Stomach (tissue), 9 donors: ENCODE data around the gene PRKCD. TPM values are rescaled to one million over a fixed set of nuclear protein-coding genes. Genes with fewer than 3 reads are reported as not detected.

Source experiments
- DNase-seq, 2 donors: peaks; one replicate each; pipeline versions ENCODE4 v3.0.0 to v3.0.0-alpha.2; 2013 to 2019
- H3K27ac ChIP-seq, 5 donors: fragments of 200-600 bp in 4 of 5; sonication (generic) in 4 of 5; one replicate each; pipeline ENCODE4 v1.5.1; 2013 to 2019; ENCODE audit warnings: mild to moderate bottlenecking in 1 of 5, moderate library complexity in 1 of 5
- H3K27me3 ChIP-seq, 3 donors: fragments of 200-600 bp; sonication (generic); one replicate each; pipeline ENCODE4 v1.5.1; 2017 to 2019; ENCODE audit warnings: mixed run types in 1 of 3
- H3K36me3 ChIP-seq, 4 donors: fragments of 200-600 bp; sonication (generic); 1 replicate in 3 of 4; 2 replicates in 1 of 4; pipeline ENCODE4 v1.5.1; 2016 to 2019
- H3K4me1 ChIP-seq, 4 donors: fragments of 200-600 bp; sonication (generic); one replicate each; pipeline ENCODE4 v1.5.1; 2016 to 2019
- H3K4me3 ChIP-seq, 4 donors: fragments of 200-600 bp; sonication (generic) in 3 of 4; one replicate each; pipeline ENCODE4 v1.5.1; 2016 to 2019; ENCODE audit warnings: mild to moderate bottlenecking in 1 of 4
- H3K9me3 ChIP-seq, 4 donors: fragments of 200-600 bp; sonication (generic); one replicate each; pipeline ENCODE4 v1.5.1; 2016 to 2019
- EP300 ChIP-seq: sonication (generic); formaldehyde crosslinking; IDR thresholded peaks from one replicate; pipeline ENCODE4 v1.6.1; 2017; ENCODE audit warnings: antibody characterized with exemption
- POLR2A ChIP-seq, 4 donors: fragments of 450-650 bp; IDR thresholded peaks; one replicate each; pipeline ENCODE4 v1.6.1; 2016; ENCODE audit warnings: antibody characterized with exemption in 4 of 4, control low read depth in 2 of 4, mild to moderate bottlenecking in 1 of 4, moderate library complexity in 1 of 4
- POLR2AphosphoS5 ChIP-seq, 3 donors: sonication (generic); formaldehyde crosslinking; IDR thresholded peaks; one replicate each; pipeline ENCODE4 v1.6.1; 2016; ENCODE audit warnings: antibody characterized with exemption in 3 of 3
- WGBS, 5 donors: extraction: QIAGEN DNeasy Blood & Tissue Kit in 3 of 5; methylation state at CpG; one replicate each; pipeline versions ENCODE4 v1.1.5 to v1.1.7; 2013 to 2018; 5-methylcytosine and 5-hydroxymethylcytosine counted together
- intact Hi-C: fragments of 100-400 bp; cut with DNase I; formaldehyde crosslinking; loops from one replicate; pipeline ENCODE4 v1.15.1; 2023; ENCODE audit warnings: low total_unique reads
- polyA plus RNA-seq, 3 donors: library from polyadenylated mRNA; stranded (reverse); fragments of 200-250 nt; gene quantifications; one replicate each; pipeline ENCODE4 v1.2.3, GENCODE V29; 2013
- total RNA-seq, 5 donors: library from RNA; depleted of rRNA; stranded (reverse); fragments of >200 nt; gene quantifications; one replicate each; pipeline versions ENCODE4 v1.1.0 to v1.2.3, GENCODE V29; 2014 to 2016
- TF ChIP-seq, protein P1 (sequence below), 7 experiments: fragments of 450-650 bp in 4 of 7; fragments of 200-600 bp in 3 of 7; sonication (generic) in 3 of 7; IDR thresholded peaks; one replicate each; pipeline ENCODE4 v1.5.1; 2016 to 2019; ENCODE audit warnings: antibody characterized with exemption in 7 of 7, control low read depth in 2 of 7, mild to moderate bottlenecking in 1 of 7
- donor health status: healthy with polysubstance abuse.
- donor health status: Bipolar disorder and iron deficiency.
- donor health status: healthy.

The PRKCD gene
- total and polyA plus RNA-seq, 8 donors = 15.6 to 117 (median 37.2) TPM

DNA sequence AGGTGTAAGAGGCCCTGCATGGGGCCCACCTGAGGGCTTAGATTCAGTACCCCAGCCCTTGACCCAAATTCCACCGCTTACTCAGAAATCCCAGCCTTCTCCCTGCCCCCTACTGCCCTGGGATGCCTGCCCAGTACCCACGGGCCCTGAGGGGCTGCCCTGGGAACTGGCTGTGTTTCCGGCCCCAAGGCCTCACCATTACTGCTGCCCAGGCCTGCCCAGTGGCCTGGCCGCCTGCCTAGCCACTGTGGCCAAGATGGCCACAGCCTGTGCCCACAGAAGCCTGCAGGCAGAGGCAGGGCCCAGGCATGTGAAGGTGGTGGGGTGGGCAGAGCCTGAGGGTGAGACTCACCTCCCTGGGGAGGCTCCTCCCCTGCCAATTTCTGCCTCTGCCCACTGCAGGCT, 6.1 kb upstream of the PRKCD start:
- intact Hi-C loops = no loop called here
- Histone ChIP-seq H3K27ac (peak overlapping the region; percentile 86 to 96 (median 93)), H3K36me3 (no peaks in the 10 kb centered on the region), H3K9me3 (no peaks in the 10 kb centered on the region), H3K4me1 (peaks cover 73 to 96% (median 96%) of the 10 kb centered on the region in 4 donors), H3K27me3 (peaks cover 0 to 22% (median 6%) of the 10 kb centered on the region in 3 donors), H3K4me3 (no peak overlapping the region)
- TF ChIP-seq, protein P1, sequence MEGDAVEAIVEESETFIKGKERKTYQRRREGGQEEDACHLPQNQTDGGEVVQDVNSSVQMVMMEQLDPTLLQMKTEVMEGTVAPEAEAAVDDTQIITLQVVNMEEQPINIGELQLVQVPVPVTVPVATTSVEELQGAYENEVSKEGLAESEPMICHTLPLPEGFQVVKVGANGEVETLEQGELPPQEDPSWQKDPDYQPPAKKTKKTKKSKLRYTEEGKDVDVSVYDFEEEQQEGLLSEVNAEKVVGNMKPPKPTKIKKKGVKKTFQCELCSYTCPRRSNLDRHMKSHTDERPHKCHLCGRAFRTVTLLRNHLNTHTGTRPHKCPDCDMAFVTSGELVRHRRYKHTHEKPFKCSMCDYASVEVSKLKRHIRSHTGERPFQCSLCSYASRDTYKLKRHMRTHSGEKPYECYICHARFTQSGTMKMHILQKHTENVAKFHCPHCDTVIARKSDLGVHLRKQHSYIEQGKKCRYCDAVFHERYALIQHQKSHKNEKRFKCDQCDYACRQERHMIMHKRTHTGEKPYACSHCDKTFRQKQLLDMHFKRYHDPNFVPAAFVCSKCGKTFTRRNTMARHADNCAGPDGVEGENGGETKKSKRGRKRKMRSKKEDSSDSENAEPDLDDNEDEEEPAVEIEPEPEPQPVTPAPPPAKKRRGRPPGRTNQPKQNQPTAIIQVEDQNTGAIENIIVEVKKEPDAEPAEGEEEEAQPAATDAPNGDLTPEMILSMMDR (IDR thresholded peaks at IDR 0.05) = no peak
- peak in 1 of 3 donors; percentile 14 for TF ChIP-seq POLR2AphosphoS5 (IDR thresholded peaks at IDR 0.05)
- peak in 1 of 2 donors; percentile 53 for DNase-seq
- WGBS, 5 donors = 40 to 70% (median 49%) methylated on average over 4 of the region's 4 CpGs; no CpG with 5 or more reads in 1 of the 5 donors

DNA sequence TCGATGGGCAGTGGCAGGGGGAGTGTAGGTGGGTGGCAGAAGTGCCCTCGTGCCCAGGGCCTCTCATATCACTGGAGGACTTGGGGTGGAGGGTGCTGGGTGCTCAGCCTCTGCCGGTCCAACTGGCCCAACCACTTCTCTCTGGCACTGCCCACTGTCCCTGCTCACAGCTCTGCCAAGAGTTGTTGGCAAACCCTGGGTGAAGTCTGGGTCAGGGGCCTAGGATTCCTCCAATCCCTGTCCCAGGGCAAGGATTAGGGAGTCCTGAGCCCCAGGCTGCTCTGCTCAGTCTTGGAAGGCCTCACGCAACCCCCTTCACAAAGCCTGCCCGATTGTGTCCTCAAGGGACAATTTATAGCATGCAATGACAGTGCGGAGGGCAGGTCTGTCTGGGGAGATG, 5.2 kb upstream of the PRKCD start:
- DNase-seq = peak; percentile 82 to 92
- intact Hi-C loops = no loop called here
- 32 to 47% (median 43%) methylated on average over 5 to 6 of the region's 6 CpGs for WGBS, 5 donors
- Histone ChIP-seq H3K4me3 (no peak overlapping the region), H3K9me3 (no peaks in the 10 kb centered on the region), H3K4me1 (peaks cover 70 to 97% (median 95%) of the 10 kb centered on the region in 4 donors), H3K27ac (peak overlapping the region; percentile 86 to 96 (median 93)), H3K36me3 (no peaks in the 10 kb centered on the region), H3K27me3 (peaks cover 0 to 22% (median 6%) of the 10 kb centered on the region in 3 donors)
- TF ChIP-seq, protein P1 (IDR thresholded peaks at IDR 0.05) = no peak
- TF ChIP-seq POLR2AphosphoS5 (IDR thresholded peaks at IDR 0.05) = peak in 2 of 3 donors; percentile 73 to 85

DNA sequence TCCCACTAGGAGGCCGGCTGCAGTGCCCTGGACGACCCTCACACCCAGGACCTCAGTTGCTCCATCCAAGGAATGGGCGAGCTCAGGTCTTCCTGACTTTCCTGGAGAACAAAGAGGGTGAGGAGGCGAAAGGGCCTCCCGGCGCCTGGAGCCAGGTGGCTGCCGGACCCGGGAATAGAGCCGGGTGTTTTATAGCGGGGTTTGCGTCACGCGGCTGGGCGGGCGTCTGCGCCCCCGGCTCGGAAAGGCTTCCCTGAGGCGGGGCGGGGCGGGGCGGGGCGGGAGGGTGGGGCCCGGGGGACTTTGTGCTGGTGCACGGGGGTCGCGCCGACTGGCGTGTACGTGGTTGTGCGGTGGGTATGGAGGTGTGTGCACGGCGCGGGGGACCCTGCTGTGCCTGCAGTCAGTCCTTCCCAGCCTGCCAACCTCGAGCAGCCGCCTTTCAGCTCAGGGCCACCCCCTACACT, 4.6 kb upstream of the PRKCD start:
- Histone ChIP-seq H3K27ac (peak overlapping the region; percentile 91 to 96 (median 95)), H3K9me3 (no peaks in the 10 kb centered on the region), H3K4me3 (peak overlapping the region in 1 of 4 donors; percentile 5), H3K4me1 (peaks cover 64 to 94% (median 88%) of the 10 kb centered on the region in 4 donors), H3K36me3 (no peaks in the 10 kb centered on the region), H3K27me3 (peaks cover 0 to 22% (median 6%) of the 10 kb centered on the region in 3 donors)
- peak in 1 of 2 donors; percentile 74 for DNase-seq
- TF ChIP-seq POLR2AphosphoS5 (IDR thresholded peaks at IDR 0.05) = peak in 1 of 3 donors; percentile 3
- TF ChIP-seq, protein P1 (IDR thresholded peaks at IDR 0.05) = no peak
- WGBS, 5 donors = 4 to 13% (median 10%) methylated on average over 16 to 36 of the region's 36 CpGs
- intact Hi-C loops = no loop called here

DNA sequence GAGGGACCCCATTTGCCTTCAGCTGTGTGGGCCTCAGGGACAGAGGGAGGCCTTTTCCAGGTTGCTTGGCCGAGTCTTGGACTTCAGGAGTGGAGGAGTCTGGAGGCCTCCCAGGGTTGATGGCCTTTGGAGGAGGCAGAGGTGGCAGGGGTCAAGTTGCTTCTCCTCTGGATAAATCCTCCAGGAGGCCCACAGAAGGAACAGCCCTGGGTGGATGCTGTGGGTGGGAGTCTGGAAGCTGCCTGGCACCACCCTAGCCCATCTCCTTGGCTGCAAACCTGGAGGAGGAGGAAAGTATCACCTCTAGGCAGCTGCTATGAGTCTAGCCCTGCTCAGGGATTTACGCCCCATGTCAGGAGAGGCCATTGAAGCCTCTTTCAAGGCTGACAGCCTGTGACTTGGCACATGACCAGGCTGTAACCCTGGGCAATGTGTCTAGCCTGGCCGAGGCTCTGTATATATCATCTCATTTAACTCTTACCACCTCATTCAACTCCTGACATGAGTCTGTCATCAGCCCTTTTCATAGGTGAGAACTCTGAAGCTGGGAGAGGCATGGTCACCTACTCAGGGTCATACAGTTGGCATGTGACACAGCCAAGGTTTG, 2.9 kb upstream of the PRKCD start:
- no peaks in the 10 kb centered on the region for H3K36me3 ChIP-seq
- H3K4me1 ChIP-seq = peaks cover 55 to 89% (median 86%) of the 10 kb centered on the region in 4 donors
- DNase-seq = no peak
- no peak for TF ChIP-seq POLR2A (IDR thresholded peaks at IDR 0.05)
- TF ChIP-seq POLR2AphosphoS5 (IDR thresholded peaks at IDR 0.05) = no peak
- TF ChIP-seq, protein P1 (IDR thresholded peaks at IDR 0.05) = no peak
- no peak for TF ChIP-seq EP300
- intact Hi-C loops = no loop called here
- no peaks in the 10 kb centered on the region for H3K9me3 ChIP-seq
- H3K27me3 ChIP-seq = peaks cover 0 to 22% (median 6%) of the 10 kb centered on the region in 3 donors
- peak overlapping the region; percentile 91 to 96 (median 95) for H3K27ac ChIP-seq
- 58 to 61% (median 58%) methylated on average over 3 of the region's 3 CpGs for WGBS, 5 donors
- H3K4me3 ChIP-seq = no peak overlapping the region
